Measurements from ENCODE around the gene NHSL2.

DNA sequence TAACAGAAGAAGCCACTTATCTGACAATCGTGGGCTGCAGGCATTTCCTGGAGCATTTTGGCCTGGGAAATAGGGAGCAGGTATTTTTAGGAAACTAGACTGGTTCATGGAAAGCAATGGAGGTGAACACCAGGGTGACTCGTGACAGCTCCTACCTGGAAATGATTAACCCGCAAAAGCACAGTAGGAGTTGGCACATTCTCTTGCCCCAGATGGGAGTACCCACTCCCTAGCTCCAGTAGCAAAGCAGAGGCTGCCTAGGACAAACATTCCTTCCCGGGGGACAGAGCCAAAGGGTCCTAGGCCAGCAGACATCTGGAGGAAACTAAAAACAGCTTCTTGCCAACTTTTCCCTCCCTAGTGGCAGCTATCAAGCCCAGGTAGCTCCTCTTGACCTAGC is 192.1 kb downstream of the NHSL2 start:
- TF ChIP-seq, protein P1, sequence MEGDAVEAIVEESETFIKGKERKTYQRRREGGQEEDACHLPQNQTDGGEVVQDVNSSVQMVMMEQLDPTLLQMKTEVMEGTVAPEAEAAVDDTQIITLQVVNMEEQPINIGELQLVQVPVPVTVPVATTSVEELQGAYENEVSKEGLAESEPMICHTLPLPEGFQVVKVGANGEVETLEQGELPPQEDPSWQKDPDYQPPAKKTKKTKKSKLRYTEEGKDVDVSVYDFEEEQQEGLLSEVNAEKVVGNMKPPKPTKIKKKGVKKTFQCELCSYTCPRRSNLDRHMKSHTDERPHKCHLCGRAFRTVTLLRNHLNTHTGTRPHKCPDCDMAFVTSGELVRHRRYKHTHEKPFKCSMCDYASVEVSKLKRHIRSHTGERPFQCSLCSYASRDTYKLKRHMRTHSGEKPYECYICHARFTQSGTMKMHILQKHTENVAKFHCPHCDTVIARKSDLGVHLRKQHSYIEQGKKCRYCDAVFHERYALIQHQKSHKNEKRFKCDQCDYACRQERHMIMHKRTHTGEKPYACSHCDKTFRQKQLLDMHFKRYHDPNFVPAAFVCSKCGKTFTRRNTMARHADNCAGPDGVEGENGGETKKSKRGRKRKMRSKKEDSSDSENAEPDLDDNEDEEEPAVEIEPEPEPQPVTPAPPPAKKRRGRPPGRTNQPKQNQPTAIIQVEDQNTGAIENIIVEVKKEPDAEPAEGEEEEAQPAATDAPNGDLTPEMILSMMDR (IDR thresholded peaks at IDR 0.05) = no peak
- no peak for TF ChIP-seq EP300 (IDR thresholded peaks at IDR 0.05)
